Smooth muscle cell (in vitro differentiated cells): ENCODE measurements around the gene SUMO4. TPM values are rescaled to one million over a fixed set of nuclear protein-coding genes. Genes with fewer than 3 reads are reported as not detected.

ENCODE experiments used
- DNase-seq: peaks from one replicate; lab custom pipeline; 2025; ENCODE audit not compliant: unreplicated experiment; lab: John Stamatoyannopoulos, UW
- H2AFZ ChIP-seq: fragments of 200-600 bp; sonication (generic); 2 replicates; pipeline ENCODE4 v1.6.0; 2016; ENCODE audit warnings: antibody characterized with exemption, low read depth, mild to moderate bottlenecking
- H3F3A ChIP-seq: fragments of 200-600 bp; sonication (generic); 2 replicates; pipeline ENCODE4 v1.6.0; 2017; ENCODE audit warnings: antibody characterized with exemption, low read depth
- H3K27ac ChIP-seq: fragments of 200-600 bp; sonication (generic); 2 replicates; pipeline ENCODE4 v1.5.1; 2016; ENCODE audit warnings: low read depth, mild to moderate bottlenecking
- H3K27me3 ChIP-seq: fragments of 200-600 bp; sonication (generic); 2 replicates; pipeline ENCODE4 v1.6.1; 2016; ENCODE audit warnings: low read depth, mild to moderate bottlenecking
- H3K36me3 ChIP-seq: fragments of 200-600 bp; sonication (generic); 2 replicates; pipeline ENCODE4 v1.5.1; 2016; ENCODE audit warnings: low read depth
- H3K4me1 ChIP-seq: fragments of 200-600 bp; sonication (generic); 2 replicates; pipeline ENCODE4 v1.5.1; 2016; ENCODE audit warnings: low read depth
- H3K4me2 ChIP-seq: fragments of 200-600 bp; sonication (generic); 2 replicates; pipeline ENCODE4 v1.6.0; 2016; ENCODE audit warnings: mild to moderate bottlenecking
- H3K4me3 ChIP-seq: fragments of 200-600 bp; sonication (generic); 2 replicates; pipeline ENCODE4 v1.5.1; 2016; ENCODE audit warnings: mild to moderate bottlenecking
- H3K79me2 ChIP-seq: fragments of 200-600 bp; sonication (generic); 2 replicates; pipeline ENCODE4 v1.6.0; 2016; ENCODE audit warnings: low read depth, mild to moderate bottlenecking
- H3K9ac ChIP-seq: fragments of 200-600 bp; sonication (generic); 2 replicates; pipeline ENCODE4 v1.6.0; 2016; ENCODE audit warnings: low read depth
- H3K9me3 ChIP-seq: fragments of 200-600 bp; sonication (generic); replicated peaks from 2 replicates; pipeline ENCODE4 v1.5.1; 2016; ENCODE audit warnings: low read depth
- H4K20me1 ChIP-seq: fragments of 200-600 bp; sonication (generic); 2 replicates; pipeline ENCODE4 v1.6.0; 2016; ENCODE audit warnings: low read depth
- WGBS: methylation state at CpG from one replicate; pipeline ENCODE4 v1.1.7; 2016; ENCODE audit warnings: low lambda C conversion rate; 5-methylcytosine and 5-hydroxymethylcytosine counted together
- polyA plus RNA-seq: library from polyadenylated mRNA; unstranded; fragments of >200 nt; fragmentation: Nextera tagmentation; extraction: Ambion mirVana; gene quantifications from 2 replicates; pipeline ENCODE4 v1.2.1, GENCODE V29; 2016
- total RNA-seq: library from RNA; depleted of rRNA; stranded (reverse); fragments of >200 nt; gene quantifications from 2 replicates; pipeline ENCODE4 v1.2.3, GENCODE V29; 2014
- TF ChIP-seq, protein P1 (sequence below): fragments of 200-600 bp; sonication (generic); IDR thresholded peaks from 2 replicates; pipeline ENCODE4 v1.5.1; 2017; ENCODE audit warnings: borderline replicate concordance, mild to moderate bottlenecking, antibody characterized with exemption; ENCODE audit not compliant: insufficient read depth, poor library complexity, severe bottlenecking

Gene SUMO4
- total and polyA plus RNA-seq, 2 experiments from 2014 or later = 0.15 to 1.4 TPM

DNA sequence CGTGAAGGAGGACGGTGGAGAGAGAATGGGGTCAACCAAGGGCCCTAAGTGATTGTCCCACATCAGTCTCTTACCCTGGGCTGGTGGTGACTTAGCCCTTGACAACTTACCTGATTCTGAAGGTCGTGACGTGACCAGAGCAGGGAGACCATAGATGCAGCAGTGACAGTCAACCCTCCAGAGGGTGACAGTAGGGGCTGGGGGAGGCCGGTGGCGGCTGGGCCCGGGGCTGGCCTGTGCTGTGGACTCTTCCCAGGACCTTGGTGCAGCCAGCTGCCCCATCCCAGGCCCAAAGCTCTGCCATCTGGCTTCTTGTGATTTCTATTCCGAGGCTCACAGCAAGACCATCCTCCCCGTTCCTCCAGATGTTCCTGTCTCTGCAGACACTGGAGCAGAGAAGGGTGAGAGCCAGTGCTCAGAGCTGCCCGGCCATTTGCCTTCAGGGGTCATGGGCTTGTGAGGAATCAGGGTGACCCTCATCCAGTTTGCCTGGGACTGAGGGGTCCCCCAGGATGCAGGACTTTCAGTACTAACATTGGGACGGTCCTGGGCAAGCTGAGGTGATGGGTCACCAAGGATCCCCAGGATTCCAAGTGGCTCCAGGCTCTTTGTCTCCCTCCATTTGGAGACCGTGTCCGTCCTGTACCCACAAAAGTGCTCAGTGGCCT, 36.0 kb downstream of the SUMO4 start:
- Histone ChIP-seq H2AFZ (no peak overlapping the region), H3F3A (no peaks in the 10 kb centered on the region), H3K4me2 (no peak overlapping the region), H3K36me3 (no peaks in the 10 kb centered on the region), H3K27ac (no peak overlapping the region), H3K4me1 (no peaks in the 10 kb centered on the region), H4K20me1 (no peaks in the 10 kb centered on the region), H3K9me3 (no peaks in the 10 kb centered on the region), H3K27me3 (no peaks in the 10 kb centered on the region), H3K79me2 (no peaks in the 10 kb centered on the region), H3K9ac (no peak overlapping the region), H3K4me3 (no peak overlapping the region)
- TF ChIP-seq, protein P1, sequence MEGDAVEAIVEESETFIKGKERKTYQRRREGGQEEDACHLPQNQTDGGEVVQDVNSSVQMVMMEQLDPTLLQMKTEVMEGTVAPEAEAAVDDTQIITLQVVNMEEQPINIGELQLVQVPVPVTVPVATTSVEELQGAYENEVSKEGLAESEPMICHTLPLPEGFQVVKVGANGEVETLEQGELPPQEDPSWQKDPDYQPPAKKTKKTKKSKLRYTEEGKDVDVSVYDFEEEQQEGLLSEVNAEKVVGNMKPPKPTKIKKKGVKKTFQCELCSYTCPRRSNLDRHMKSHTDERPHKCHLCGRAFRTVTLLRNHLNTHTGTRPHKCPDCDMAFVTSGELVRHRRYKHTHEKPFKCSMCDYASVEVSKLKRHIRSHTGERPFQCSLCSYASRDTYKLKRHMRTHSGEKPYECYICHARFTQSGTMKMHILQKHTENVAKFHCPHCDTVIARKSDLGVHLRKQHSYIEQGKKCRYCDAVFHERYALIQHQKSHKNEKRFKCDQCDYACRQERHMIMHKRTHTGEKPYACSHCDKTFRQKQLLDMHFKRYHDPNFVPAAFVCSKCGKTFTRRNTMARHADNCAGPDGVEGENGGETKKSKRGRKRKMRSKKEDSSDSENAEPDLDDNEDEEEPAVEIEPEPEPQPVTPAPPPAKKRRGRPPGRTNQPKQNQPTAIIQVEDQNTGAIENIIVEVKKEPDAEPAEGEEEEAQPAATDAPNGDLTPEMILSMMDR = no peak
- 94% methylated on average over 13 of the region's 13 CpGs for WGBS
- DNase-seq = no peak

- no peak for DNase-seq
- Histone ChIP-seq H3K9me3 (no peaks in the 10 kb centered on the region), H2AFZ (no peak overlapping the region), H4K20me1 (no peaks in the 10 kb centered on the region), H3K36me3 (no peaks in the 10 kb centered on the region), H3F3A (no peaks in the 10 kb centered on the region), H3K4me1 (no peaks in the 10 kb centered on the region), H3K4me2 (no peak overlapping the region), H3K27me3 (no peaks in the 10 kb centered on the region), H3K4me3 (no peak overlapping the region), H3K27ac (no peak overlapping the region), H3K79me2 (no peaks in the 10 kb centered on the region), H3K9ac (no peak overlapping the region)
- TF ChIP-seq, protein P1 = no peak
- 98% methylated on average over 12 of the region's 12 CpGs for WGBS
These were observed 36.6 kb downstream of the SUMO4 start for GRCh38 chr6:149436647-149437046.

DNA sequence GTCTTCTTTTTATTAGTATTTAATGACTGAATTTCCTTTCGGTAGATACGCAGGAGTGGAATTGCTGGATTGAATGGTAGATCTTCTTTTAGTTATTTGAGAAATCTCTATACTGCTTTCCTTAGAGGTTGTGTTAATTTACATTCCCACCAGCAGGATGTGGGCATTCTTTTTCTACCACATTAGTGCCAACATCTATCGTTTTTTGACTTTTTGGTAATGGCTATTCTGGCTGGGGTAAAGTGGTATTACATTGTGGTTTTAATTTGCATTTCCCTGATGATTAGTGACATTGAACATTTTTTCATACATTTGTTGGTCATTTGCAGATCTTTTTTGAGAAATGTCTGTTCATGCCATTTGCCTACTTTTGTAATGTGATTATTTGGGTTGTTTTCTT, 37.1 kb downstream of the SUMO4 start:
- no peak for DNase-seq
- 96% methylated on average over 3 of the region's 3 CpGs for WGBS

More for the DNA sequence above, 37.1 kb downstream of the SUMO4 start:
- H3K27me3 ChIP-seq = no peaks in the 10 kb centered on the region
- no peaks in the 10 kb centered on the region for H3F3A ChIP-seq
- no peak overlapping the region for H3K4me3 ChIP-seq
- no peaks in the 10 kb centered on the region for H4K20me1 ChIP-seq
- H2AFZ ChIP-seq = no peak overlapping the region
- H3K27ac ChIP-seq = no peak overlapping the region
- H3K9ac ChIP-seq = no peak overlapping the region
- no peaks in the 10 kb centered on the region for H3K4me1 ChIP-seq
- no peaks in the 10 kb centered on the region for H3K36me3 ChIP-seq
- H3K9me3 ChIP-seq = no peaks in the 10 kb centered on the region
- TF ChIP-seq, protein P1 = no peak
- no peak overlapping the region for H3K4me2 ChIP-seq
- no peaks in the 10 kb centered on the region for H3K79me2 ChIP-seq
